ENCODE results near the gene KRTAP5-7. TPM values are rescaled to one million over a fixed set of nuclear protein-coding genes. Genes with fewer than 3 reads are reported as not detected.
"Not testable (repeated sequence)": the region's sequence is repeated elsewhere in the genome, so short reads cannot be mapped to it uniquely, and the experiment has no call there.

KRTAP5-7 gene
- total and polyA plus RNA-seq, 2 of the 13 experiments (the other 11 are each of a cell fraction or from before 2014, with no cell fraction given): 0.54 TPM; not detected in 1

- TF ChIP-seq, protein P1, sequence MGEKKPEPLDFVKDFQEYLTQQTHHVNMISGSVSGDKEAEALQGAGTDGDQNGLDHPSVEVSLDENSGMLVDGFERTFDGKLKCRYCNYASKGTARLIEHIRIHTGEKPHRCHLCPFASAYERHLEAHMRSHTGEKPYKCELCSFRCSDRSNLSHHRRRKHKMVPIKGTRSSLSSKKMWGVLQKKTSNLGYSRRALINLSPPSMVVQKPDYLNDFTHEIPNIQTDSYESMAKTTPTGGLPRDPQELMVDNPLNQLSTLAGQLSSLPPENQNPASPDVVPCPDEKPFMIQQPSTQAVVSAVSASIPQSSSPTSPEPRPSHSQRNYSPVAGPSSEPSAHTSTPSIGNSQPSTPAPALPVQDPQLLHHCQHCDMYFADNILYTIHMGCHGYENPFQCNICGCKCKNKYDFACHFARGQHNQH (CRISPR knock-in tag; IDR thresholded peaks at IDR 0.05): 0 out of 2 replicates have a peak, but pooled peaks have one; percentile 50
- TF ChIP-seq SAP130 (CRISPR knock-in tag; IDR thresholded peaks at IDR 0.05; ENCODE audit: low read depth): peak; percentile 35; the same call in 1 of the 2 replicates
- TF ChIP-seq ZNF276 (CRISPR knock-in tag; IDR thresholded peaks at IDR 0.05; ENCODE audit: low read depth): 0 out of 2 replicates have a peak, but pooled peaks have one; percentile 56
- peak; percentile 27; the same call in 1 of the 2 replicates for TF ChIP-seq ERF (CRISPR knock-in tag; IDR thresholded peaks at IDR 0.05)
- TF ChIP-seq, protein P2, sequence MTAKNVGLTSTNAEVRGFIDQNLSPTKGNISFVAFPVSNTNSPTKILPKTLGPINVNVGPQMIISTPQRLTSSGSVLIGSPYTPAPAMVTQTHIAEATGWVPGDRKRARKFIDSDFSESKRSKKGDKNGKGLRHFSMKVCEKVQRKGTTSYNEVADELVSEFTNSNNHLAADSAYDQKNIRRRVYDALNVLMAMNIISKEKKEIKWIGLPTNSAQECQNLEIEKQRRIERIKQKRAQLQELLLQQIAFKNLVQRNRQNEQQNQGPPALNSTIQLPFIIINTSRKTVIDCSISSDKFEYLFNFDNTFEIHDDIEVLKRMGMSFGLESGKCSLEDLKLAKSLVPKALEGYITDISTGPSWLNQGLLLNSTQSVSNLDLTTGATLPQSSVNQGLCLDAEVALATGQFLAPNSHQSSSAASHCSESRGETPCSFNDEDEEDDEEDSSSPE (CRISPR knock-in tag; IDR thresholded peaks at IDR 0.05): 0 out of 2 replicates have a peak, but pooled peaks have one; percentile 3
- 0 out of 2 replicates have a peak, but pooled peaks have one; percentile 21 for TF ChIP-seq MAF1 (CRISPR knock-in tag; IDR thresholded peaks at IDR 0.05; ENCODE audit: borderline replicate concordance)
- TF ChIP-seq, protein P3, sequence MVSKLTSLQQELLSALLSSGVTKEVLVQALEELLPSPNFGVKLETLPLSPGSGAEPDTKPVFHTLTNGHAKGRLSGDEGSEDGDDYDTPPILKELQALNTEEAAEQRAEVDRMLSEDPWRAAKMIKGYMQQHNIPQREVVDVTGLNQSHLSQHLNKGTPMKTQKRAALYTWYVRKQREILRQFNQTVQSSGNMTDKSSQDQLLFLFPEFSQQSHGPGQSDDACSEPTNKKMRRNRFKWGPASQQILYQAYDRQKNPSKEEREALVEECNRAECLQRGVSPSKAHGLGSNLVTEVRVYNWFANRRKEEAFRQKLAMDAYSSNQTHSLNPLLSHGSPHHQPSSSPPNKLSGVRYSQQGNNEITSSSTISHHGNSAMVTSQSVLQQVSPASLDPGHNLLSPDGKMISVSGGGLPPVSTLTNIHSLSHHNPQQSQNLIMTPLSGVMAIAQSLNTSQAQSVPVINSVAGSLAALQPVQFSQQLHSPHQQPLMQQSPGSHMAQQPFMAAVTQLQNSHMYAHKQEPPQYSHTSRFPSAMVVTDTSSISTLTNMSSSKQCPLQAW (CRISPR knock-in tag; IDR thresholded peaks at IDR 0.05): peak; percentile 81; the same call in 1 of the 2 replicates
- TF ChIP-seq, protein P4, sequence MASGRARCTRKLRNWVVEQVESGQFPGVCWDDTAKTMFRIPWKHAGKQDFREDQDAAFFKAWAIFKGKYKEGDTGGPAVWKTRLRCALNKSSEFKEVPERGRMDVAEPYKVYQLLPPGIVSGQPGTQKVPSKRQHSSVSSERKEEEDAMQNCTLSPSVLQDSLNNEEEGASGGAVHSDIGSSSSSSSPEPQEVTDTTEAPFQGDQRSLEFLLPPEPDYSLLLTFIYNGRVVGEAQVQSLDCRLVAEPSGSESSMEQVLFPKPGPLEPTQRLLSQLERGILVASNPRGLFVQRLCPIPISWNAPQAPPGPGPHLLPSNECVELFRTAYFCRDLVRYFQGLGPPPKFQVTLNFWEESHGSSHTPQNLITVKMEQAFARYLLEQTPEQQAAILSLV (CRISPR knock-in tag; IDR thresholded peaks at IDR 0.05; ENCODE audit: borderline replicate concordance): peak; percentile 42; the same call in 1 of the 2 replicates
- TF ChIP-seq CREB1 (IDR thresholded peaks at IDR 0.05): not testable (repeated sequence)
- peak; percentile 39; the same call in 1 of the 2 replicates for TF ChIP-seq CREB1 (CRISPR knock-in tag; IDR thresholded peaks at IDR 0.05)
- peak; percentile 27; the same call in 1 of the 2 replicates for TF ChIP-seq SIX1 (CRISPR knock-in tag; IDR thresholded peaks at IDR 0.05; ENCODE audit: borderline replicate concordance)
- peak; percentile 15; the same call in 1 of the 2 replicates for TF ChIP-seq ZNF556 (CRISPR knock-in tag; IDR thresholded peaks at IDR 0.05; ENCODE audit: borderline replicate concordance)
- TF ChIP-seq GATAD2A (CRISPR knock-in tag; IDR thresholded peaks at IDR 0.05): peak; percentile 29
- TF ChIP-seq, protein P5, sequence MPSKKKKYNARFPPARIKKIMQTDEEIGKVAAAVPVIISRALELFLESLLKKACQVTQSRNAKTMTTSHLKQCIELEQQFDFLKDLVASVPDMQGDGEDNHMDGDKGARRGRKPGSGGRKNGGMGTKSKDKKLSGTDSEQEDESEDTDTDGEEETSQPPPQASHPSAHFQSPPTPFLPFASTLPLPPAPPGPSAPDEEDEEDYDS (CRISPR knock-in tag; IDR thresholded peaks at IDR 0.05): peak; percentile 73
- TF ChIP-seq, protein P6, sequence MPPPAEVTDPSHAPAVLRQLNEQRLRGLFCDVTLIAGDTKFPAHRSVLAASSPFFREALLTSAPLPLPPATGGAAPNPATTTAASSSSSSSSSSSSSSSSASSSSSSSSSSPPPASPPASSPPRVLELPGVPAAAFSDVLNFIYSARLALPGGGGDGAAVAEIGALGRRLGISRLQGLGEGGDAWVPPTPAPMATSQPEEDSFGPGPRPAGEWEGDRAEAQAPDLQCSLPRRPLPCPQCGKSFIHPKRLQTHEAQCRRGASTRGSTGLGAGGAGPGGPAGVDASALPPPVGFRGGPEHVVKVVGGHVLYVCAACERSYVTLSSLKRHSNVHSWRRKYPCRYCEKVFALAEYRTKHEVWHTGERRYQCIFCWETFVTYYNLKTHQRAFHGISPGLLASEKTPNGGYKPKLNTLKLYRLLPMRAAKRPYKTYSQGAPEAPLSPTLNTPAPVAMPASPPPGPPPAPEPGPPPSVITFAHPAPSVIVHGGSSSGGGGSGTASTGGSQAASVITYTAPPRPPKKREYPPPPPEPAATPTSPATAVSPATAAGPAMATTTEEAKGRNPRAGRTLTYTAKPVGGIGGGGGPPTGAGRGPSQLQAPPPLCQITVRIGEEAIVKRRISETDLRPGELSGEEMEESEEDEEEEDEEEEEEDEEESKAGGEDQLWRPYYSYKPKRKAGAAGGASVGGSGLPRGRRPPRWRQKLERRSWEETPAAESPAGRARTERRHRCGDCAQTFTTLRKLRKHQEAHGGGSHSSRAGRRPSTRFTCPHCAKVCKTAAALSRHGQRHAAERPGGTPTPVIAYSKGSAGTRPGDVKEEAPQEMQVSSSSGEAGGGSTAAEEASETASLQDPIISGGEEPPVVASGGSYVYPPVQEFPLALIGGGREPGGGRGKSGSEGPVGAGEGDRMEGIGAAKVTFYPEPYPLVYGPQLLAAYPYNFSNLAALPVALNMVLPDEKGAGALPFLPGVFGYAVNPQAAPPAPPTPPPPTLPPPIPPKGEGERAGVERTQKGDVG (CRISPR knock-in tag; IDR thresholded peaks at IDR 0.05; ENCODE audit: borderline replicate concordance): 0 out of 2 replicates have a peak, but pooled peaks have one; percentile 25
- TF ChIP-seq TARDBP (CRISPR knock-in tag; IDR thresholded peaks at IDR 0.05): 0 out of 2 replicates have a peak, but pooled peaks have one; percentile 33
These were observed 7.9 kb downstream of the KRTAP5-7 start (continued) for GRCh38 chr11:71534711-71535608.
